Tibial artery (tissue), 4 donors: ENCODE data around the gene GOLGA2.

Experiments used
- DNase-seq, 2 donors: peaks; one replicate each; pipeline ENCODE4 v3.0.0-alpha.2; 2019
- H3K27ac ChIP-seq, 2 donors: fragments of 200-600 bp; sonication (generic) in 1 of 2; 1 replicate in 1 of 2; 2 replicates in 1 of 2; pipeline ENCODE4 v1.5.1; 2018 to 2019; ENCODE audit warnings: mild to moderate bottlenecking in 1 of 2
- H3K27me3 ChIP-seq, 2 donors: fragments of 200-600 bp; sonication (generic) in 1 of 2; one replicate each; pipeline versions ENCODE4 v1.5.1 to v1.6.0; 2016 to 2019
- H3K36me3 ChIP-seq, 3 donors: fragments of 200-600 bp; sonication (generic) in 2 of 3; one replicate each; pipeline ENCODE4 v1.5.1; 2016 to 2019; ENCODE audit warnings: mild to moderate bottlenecking in 2 of 3
- H3K4me1 ChIP-seq, 4 donors: fragments of 200-600 bp; sonication (generic) in 2 of 4; 1 replicate in 3 of 4; 2 replicates in 1 of 4; pipeline ENCODE4 v1.5.1; 2016 to 2019
- H3K4me3 ChIP-seq, 2 donors: fragments of 200-600 bp; sonication (generic) in 1 of 2; 1 replicate in 1 of 2; 2 replicates in 1 of 2; pipeline ENCODE4 v1.5.1; 2018 to 2019; ENCODE audit warnings: mild to moderate bottlenecking in 2 of 2
- H3K9me3 ChIP-seq, 3 donors: fragments of 200-600 bp; sonication (generic) in 1 of 3; one replicate each; pipeline ENCODE4 v1.5.1; 2016 to 2019
- CTCF ChIP-seq, 2 experiments: fragments of 200-600 bp in 1 of 2; fragments of 450-650 bp in 1 of 2; IDR thresholded peaks; one replicate each; pipeline ENCODE4 v1.5.1; 2017 to 2019; ENCODE audit warnings: antibody characterized with exemption in 2 of 2, mild to moderate bottlenecking in 1 of 2, moderate library complexity in 1 of 2
- intact Hi-C: fragments of 100-400 bp; cut with DNase I; formaldehyde crosslinking; loops from one replicate; pipeline ENCODE4 v1.15.0; 2023; ENCODE audit warnings: low total_unique reads

GOLGA2 gene

GRCh38 chr9:128271512-128271911, 4.3 kb downstream of the GOLGA2 start:
- TF ChIP-seq CTCF (IDR thresholded peaks at IDR 0.05): no peak
- intact Hi-C loops: no loop called here
- Histone ChIP-seq H3K4me3 (no peak overlapping the region), H3K9me3 (no peaks in the 10 kb centered on the region), H3K27ac (no peak overlapping the region), H3K36me3 (peaks cover 34 to 64% (median 49%) of the 10 kb centered on the region in 3 donors), H3K4me1 (peaks cover 0 to 18% (median 16%) of the 10 kb centered on the region in 4 donors), H3K27me3 (no peaks in the 10 kb centered on the region)
- DNase-seq: no peak

- TF ChIP-seq CTCF (IDR thresholded peaks at IDR 0.05): no peak
- H3K27me3 ChIP-seq: no peaks in the 10 kb centered on the region
- H3K4me1 ChIP-seq: peaks cover 0 to 16% (median 15%) of the 10 kb centered on the region in 4 donors
- H3K27ac ChIP-seq: no peak overlapping the region
- peaks cover 36 to 68% (median 52%) of the 10 kb centered on the region in 3 donors for H3K36me3 ChIP-seq
- no peaks in the 10 kb centered on the region for H3K9me3 ChIP-seq
- H3K4me3 ChIP-seq: no peak overlapping the region
- no peak for DNase-seq
- intact Hi-C loops: no loop called here
These were observed 4.7 kb downstream of the GOLGA2 start for GRCh38 chr9:128271112-128271511.

- no peak for TF ChIP-seq CTCF (IDR thresholded peaks at IDR 0.05)
- Histone ChIP-seq H3K27ac (no peak overlapping the region), H3K27me3 (no peaks in the 10 kb centered on the region), H3K9me3 (no peaks in the 10 kb centered on the region), H3K4me1 (no peaks in the 10 kb centered on the region), H3K4me3 (no peak overlapping the region), H3K36me3 (peaks cover 58 to 91% (median 72%) of the 10 kb centered on the region in 3 donors)
- no peak for DNase-seq
- intact Hi-C loops: no loop called here
These were observed 8.8 kb downstream of the GOLGA2 start for GRCh38 chr9:128266868-128267590.

GRCh38 chr9:128265348-128265847, 10.4 kb downstream of the GOLGA2 start:
- Histone ChIP-seq H3K27me3 (no peaks in the 10 kb centered on the region), H3K4me3 (no peak overlapping the region), H3K4me1 (no peaks in the 10 kb centered on the region), H3K36me3 (peaks cover 69 to 94% (median 77%) of the 10 kb centered on the region in 3 donors), H3K27ac (no peak overlapping the region), H3K9me3 (no peaks in the 10 kb centered on the region)
- TF ChIP-seq CTCF (IDR thresholded peaks at IDR 0.05): no peak
- intact Hi-C loops: no loop called here
- DNase-seq: no peak

- DNase-seq: no peak
- H3K4me1 ChIP-seq: no peaks in the 10 kb centered on the region
- no peaks in the 10 kb centered on the region for H3K9me3 ChIP-seq
- TF ChIP-seq CTCF (IDR thresholded peaks at IDR 0.05): no peak
- H3K4me3 ChIP-seq: no peak overlapping the region
- no peak overlapping the region for H3K27ac ChIP-seq
- intact Hi-C loops: no loop called here
- H3K27me3 ChIP-seq: no peaks in the 10 kb centered on the region
- H3K36me3 ChIP-seq: peaks cover 92 to 99% (median 94%) of the 10 kb centered on the region in 3 donors
These were observed 13.1 kb downstream of the GOLGA2 start for GRCh38 chr9:128262687-128263086.
